Upper lobe of right lung (tissue), 1 donor: Measurements from ENCODE around the gene ERC1. TPM values are rescaled to one million over a fixed set of nuclear protein-coding genes. Genes with fewer than 3 reads are reported as not detected.

Experiments used
- ATAC-seq: fragments of 200-7000 bp; cut with Tn5 transposase; one replicate; pipeline ENCODE4 v1.9.1; 2020; ENCODE audit warnings: mild to moderate bottlenecking, moderate library complexity
- DNase-seq: peaks from one replicate; pipeline ENCODE4 v3.0.0-alpha.2; 2020
- H3K27ac ChIP-seq: fragments of 200-600 bp; one replicate; pipeline ENCODE4 v1.8.0; 2022
- H3K27me3 ChIP-seq: fragments of 200-600 bp; one replicate; pipeline ENCODE4 v1.8.0; 2022; ENCODE audit warnings: mild to moderate bottlenecking
- H3K36me3 ChIP-seq: fragments of 200-600 bp; one replicate; pipeline ENCODE4 v1.8.0; 2022
- H3K4me1 ChIP-seq: fragments of 200-600 bp; one replicate; pipeline ENCODE4 v1.8.0; 2022
- H3K4me3 ChIP-seq: fragments of 200-600 bp; one replicate; pipeline ENCODE4 v1.8.0; 2022; ENCODE audit warnings: mild to moderate bottlenecking
- H3K9me3 ChIP-seq: fragments of 200-600 bp; one replicate; pipeline ENCODE4 v1.8.0; 2022
- intact Hi-C: fragments of 100-400 bp; cut with DNase I; formaldehyde crosslinking; loops from one replicate; pipeline ENCODE4 v1.11.0; 2022
- total RNA-seq: library from RNA; stranded (reverse); fragmentation: NEBNext Ultra II Directional; extraction: Animal tissue kit (Norgen Biotek cat#: 25700); gene quantifications from one replicate; pipeline ENCODE4 v1.2.1, GENCODE V29; 2021
- TF ChIP-seq, protein P1 (sequence below): fragments of 200-600 bp; IDR thresholded peaks from one replicate; pipeline ENCODE4 v1.8.0; 2022; ENCODE audit warnings: antibody characterized with exemption
- donor health status: DM: no; HTN: yes; CAD: no; lungs with severe emphysema.

ERC1 gene
- total RNA-seq, 1 donor from 2014 or later = 54.3 TPM

DNA sequence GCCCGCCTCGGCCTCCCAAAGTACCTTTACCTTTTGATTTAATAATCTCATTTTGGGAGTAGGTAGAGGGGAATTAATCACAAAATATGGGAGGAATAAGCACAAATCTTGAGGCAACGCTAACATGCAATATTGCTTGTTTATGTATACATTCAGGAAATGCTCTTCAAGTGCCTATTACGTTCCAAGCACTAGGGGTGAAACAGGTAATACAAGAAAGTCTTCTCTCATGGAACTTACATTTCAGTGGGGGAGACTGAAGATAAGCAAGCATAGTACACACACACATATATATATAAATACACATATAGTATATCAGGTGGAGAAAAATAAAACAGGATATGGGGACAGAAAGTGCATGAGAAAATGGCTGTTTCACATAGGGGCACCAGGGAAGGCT is 19.0 kb upstream of the ERC1 start:
- Histone ChIP-seq H3K4me1 (no peaks in the 10 kb centered on the region), H3K4me3 (no peak overlapping the region), H3K9me3 (no peaks in the 10 kb centered on the region), H3K27me3 (no peaks in the 10 kb centered on the region), H3K36me3 (no peaks in the 10 kb centered on the region), H3K27ac (no peak overlapping the region)
- ATAC-seq = no peak
- no peak for DNase-seq
- TF ChIP-seq, protein P1, sequence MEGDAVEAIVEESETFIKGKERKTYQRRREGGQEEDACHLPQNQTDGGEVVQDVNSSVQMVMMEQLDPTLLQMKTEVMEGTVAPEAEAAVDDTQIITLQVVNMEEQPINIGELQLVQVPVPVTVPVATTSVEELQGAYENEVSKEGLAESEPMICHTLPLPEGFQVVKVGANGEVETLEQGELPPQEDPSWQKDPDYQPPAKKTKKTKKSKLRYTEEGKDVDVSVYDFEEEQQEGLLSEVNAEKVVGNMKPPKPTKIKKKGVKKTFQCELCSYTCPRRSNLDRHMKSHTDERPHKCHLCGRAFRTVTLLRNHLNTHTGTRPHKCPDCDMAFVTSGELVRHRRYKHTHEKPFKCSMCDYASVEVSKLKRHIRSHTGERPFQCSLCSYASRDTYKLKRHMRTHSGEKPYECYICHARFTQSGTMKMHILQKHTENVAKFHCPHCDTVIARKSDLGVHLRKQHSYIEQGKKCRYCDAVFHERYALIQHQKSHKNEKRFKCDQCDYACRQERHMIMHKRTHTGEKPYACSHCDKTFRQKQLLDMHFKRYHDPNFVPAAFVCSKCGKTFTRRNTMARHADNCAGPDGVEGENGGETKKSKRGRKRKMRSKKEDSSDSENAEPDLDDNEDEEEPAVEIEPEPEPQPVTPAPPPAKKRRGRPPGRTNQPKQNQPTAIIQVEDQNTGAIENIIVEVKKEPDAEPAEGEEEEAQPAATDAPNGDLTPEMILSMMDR = no peak
- intact Hi-C loops = no loop called here

DNA sequence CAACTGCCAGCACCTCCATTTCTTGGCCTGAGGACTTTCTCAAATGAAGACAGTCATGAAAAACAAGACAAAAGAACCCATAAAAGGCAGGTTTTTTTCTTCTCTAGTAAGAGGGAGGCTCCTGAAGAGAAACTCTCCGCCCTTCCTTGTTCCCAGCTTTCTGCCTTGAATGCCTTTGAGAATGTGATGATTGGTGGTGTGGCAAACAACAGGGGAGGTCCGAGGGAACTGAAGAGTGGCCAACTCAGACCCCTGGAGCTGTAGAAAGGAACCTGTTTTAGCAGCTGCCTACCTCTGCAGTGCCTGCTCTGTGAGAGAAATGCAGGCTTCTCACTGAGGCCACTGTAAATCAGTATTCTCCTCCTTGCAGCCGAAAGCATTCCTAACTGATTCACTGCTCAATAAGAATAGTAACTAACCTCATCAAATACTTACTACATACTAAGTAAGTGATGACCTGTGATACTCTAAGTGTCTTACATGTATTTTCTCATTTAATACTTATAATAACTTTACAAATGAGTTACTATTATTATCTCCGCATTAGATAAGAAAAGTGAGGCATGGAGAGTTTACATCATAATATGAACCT is 16.7 kb upstream of the ERC1 start:
- TF ChIP-seq, protein P1 = no peak
- Histone ChIP-seq H3K27ac (no peak overlapping the region), H3K9me3 (no peaks in the 10 kb centered on the region), H3K4me1 (no peaks in the 10 kb centered on the region), H3K27me3 (no peaks in the 10 kb centered on the region), H3K4me3 (no peak overlapping the region), H3K36me3 (no peaks in the 10 kb centered on the region)
- no peak for DNase-seq
- ATAC-seq = no peak
- intact Hi-C loops = no loop called here

DNA sequence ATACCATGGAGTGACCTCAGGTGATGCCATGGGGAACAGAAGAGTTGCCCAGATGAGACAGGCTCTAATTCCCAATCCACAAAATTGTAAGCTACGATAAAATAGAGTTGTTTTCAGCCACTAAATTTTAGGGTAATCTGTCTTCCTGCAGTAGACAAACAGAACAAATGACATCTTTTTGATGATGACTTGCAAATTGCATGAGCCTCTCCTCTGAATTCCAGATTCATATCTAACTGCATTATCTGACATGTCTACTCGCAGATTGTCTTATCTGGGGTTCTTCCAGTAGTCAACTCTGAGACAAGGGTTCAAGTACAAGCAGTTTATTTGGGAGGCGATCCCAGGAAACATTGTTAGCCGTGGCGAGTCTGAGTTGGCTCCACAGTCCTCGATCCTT is 14.4 kb upstream of the ERC1 start:
- no peaks in the 10 kb centered on the region for H3K27me3 ChIP-seq
- TF ChIP-seq, protein P1 = no peak
- H3K9me3 ChIP-seq = no peaks in the 10 kb centered on the region
- no peak for ATAC-seq
- intact Hi-C loops = no loop called here
- H3K27ac ChIP-seq = no peak overlapping the region
- H3K4me3 ChIP-seq = no peak overlapping the region
- DNase-seq = no peak
- no peaks in the 10 kb centered on the region for H3K4me1 ChIP-seq
- no peaks in the 10 kb centered on the region for H3K36me3 ChIP-seq

DNA sequence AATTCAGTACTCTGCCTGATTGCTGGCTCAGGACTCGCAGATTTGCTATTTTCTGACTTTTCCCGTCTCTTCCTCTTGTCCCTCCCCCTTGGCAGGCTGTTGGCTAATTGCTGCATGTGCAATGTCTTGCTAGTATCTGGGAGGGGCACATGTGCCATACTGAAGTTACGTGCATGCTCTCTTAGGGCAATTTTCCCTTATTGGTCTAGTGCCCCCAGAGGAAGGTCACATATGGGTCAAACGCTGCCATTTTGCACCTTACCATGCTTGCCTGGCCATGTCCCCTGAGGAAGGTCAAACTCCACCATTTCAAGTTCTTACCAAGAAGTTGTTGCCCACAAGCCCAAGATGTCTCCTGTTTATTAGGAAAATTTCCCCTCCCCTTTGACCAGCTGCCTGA is 13.9 kb upstream of the ERC1 start:
- H3K4me1 ChIP-seq = no peaks in the 10 kb centered on the region
- ATAC-seq (peak; percentile 36), DNase-seq (no peak)
- intact Hi-C loops = no loop called here
- no peaks in the 10 kb centered on the region for H3K36me3 ChIP-seq
- TF ChIP-seq, protein P1 = no peak
- no peak overlapping the region for H3K4me3 ChIP-seq
- no peaks in the 10 kb centered on the region for H3K27me3 ChIP-seq
- no peak overlapping the region for H3K27ac ChIP-seq
- no peaks in the 10 kb centered on the region for H3K9me3 ChIP-seq

DNA sequence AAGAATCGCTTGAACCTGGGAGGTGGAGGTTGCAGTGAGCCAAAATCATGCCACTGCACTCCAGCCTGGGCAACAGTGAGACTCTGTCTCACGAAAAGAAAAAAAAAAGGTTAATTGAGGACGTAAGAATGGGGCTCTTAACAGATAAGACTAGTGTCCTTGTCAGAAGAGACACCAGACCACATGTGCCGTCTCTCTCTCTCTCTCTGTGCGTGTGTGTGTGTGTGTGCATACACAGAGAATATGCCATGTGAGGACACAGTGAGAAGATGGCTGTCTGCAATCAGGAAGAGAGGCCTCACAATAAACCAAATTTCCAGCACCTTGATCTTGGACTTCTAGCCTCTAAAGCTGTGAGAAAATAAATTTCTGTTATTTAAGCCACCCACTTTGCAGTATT is 11.7 kb upstream of the ERC1 start:
- Histone ChIP-seq H3K27ac (no peak overlapping the region), H3K4me3 (no peak overlapping the region), H3K9me3 (no peaks in the 10 kb centered on the region), H3K4me1 (no peaks in the 10 kb centered on the region), H3K36me3 (no peaks in the 10 kb centered on the region), H3K27me3 (no peaks in the 10 kb centered on the region)
- TF ChIP-seq, protein P1 = no peak
- intact Hi-C loops = no loop called here
- DNase-seq = no peak
- no peak for ATAC-seq
